ENCODE results near the gene FADS2.

Gene FADS2

DNA sequence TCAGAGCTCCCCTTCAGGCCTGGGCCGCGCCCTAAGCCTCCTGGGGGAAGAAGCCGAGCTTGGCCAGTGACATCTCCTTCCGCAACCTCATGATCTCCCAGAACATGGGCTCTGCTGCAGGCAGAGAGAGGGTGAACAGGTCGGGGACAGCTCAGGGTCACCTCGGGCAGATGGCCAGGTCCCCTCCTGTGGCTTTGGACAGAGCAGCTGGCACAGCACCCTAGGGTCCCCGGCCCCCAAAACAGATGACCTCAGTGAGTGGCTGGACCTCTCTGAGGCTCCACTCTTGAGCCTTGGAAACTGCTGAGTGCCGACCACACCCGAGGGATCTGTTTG, 70.1 kb downstream of the FADS2 start:
- no peak overlapping the region for H3K27ac Mint-ChIP-seq
- H3K4me3 Mint-ChIP-seq, result no peak overlapping the region
- H3K36me3 Mint-ChIP-seq (ENCODE audit: low read depth), result no peaks in the 10 kb centered on the region
- DNase-seq, result peak; percentile 34
- H3K9me3 Mint-ChIP-seq, result no peaks in the 10 kb centered on the region
- no peaks in the 10 kb centered on the region for H3K27me3 Mint-ChIP-seq
- H3K4me1 Mint-ChIP-seq (ENCODE audit: low read depth), result peaks cover 10% of the 10 kb centered on the region

- Mint-ChIP-seq H3K4me3 (no peak overlapping the region), H3K27me3 (peaks cover 4% of the 10 kb centered on the region), H3K4me1 (ENCODE audit: low read depth) (peaks cover 8% of the 10 kb centered on the region), H3K36me3 (ENCODE audit: low read depth) (no peaks in the 10 kb centered on the region), H3K27ac (no peak overlapping the region), H3K9me3 (no peaks in the 10 kb centered on the region)
- peak; percentile 96 for DNase-seq
Measured at GRCh38 chr11:61899146-61899841, 71.2 kb downstream of the FADS2 start.

- DNase-seq, result no peak
- no peak overlapping the region for H3K27ac Mint-ChIP-seq
- no peaks in the 10 kb centered on the region for H3K36me3 Mint-ChIP-seq (ENCODE audit: low read depth)
- H3K4me1 Mint-ChIP-seq (ENCODE audit: low read depth), result peaks cover 8% of the 10 kb centered on the region
- no peaks in the 10 kb centered on the region for H3K9me3 Mint-ChIP-seq
- H3K27me3 Mint-ChIP-seq, result peaks cover 4% of the 10 kb centered on the region
- H3K4me3 Mint-ChIP-seq, result no peak overlapping the region
Measured at GRCh38 chr11:61900251-61900650, 72.2 kb downstream of the FADS2 start.

DNA sequence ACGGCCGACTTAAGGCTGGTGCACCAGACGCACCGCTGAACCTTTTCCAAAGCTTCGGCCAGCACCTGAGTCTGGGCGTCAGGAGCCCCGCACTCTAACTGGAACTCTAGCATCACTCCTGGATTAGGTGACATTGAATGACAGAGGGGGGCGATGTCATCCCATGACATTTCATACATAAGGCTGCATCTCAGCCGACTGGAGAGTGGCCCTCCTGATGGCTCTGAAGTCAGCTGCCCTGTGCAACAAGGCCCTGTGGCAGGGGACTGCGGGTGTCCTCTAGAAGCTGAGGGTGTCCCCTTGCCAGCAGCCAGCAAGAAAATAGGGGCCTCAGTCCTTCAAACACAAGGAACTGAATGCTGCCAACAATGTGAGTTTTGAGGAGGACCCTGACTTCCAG, 73.3 kb downstream of the FADS2 start:
- H3K9me3 Mint-ChIP-seq, result no peaks in the 10 kb centered on the region
- H3K4me3 Mint-ChIP-seq, result no peak overlapping the region
- no peak overlapping the region for H3K27ac Mint-ChIP-seq
- no peaks in the 10 kb centered on the region for H3K36me3 Mint-ChIP-seq (ENCODE audit: low read depth)
- DNase-seq, result no peak
- H3K4me1 Mint-ChIP-seq (ENCODE audit: low read depth), result peaks cover 8% of the 10 kb centered on the region
- peaks cover 4% of the 10 kb centered on the region for H3K27me3 Mint-ChIP-seq

DNA sequence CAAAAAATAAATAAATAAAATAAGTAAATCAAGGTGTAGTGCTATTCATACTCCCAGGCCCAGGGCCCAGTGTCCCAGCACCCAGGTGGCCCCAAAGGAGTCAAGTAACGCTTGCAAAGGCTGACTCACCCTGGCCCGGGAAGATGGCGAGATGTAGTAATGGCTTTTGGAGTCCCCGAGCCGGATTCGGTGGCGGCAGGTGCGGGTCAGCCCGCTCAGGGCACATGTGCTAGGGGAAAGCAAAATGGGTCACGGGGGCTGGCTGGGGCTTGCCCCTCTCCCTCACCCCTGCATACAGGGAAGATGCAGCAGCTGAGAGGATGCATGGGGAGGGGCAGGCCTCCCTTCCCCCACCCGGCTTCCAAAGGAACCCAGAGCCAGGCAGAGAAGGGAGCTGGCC, 74.2 kb downstream of the FADS2 start:
- H3K36me3 Mint-ChIP-seq (ENCODE audit: low read depth), result no peaks in the 10 kb centered on the region
- no peaks in the 10 kb centered on the region for H3K9me3 Mint-ChIP-seq
- H3K27ac Mint-ChIP-seq, result no peak overlapping the region
- DNase-seq, result no peak
- H3K4me1 Mint-ChIP-seq (ENCODE audit: low read depth), result peaks cover 8% of the 10 kb centered on the region
- H3K27me3 Mint-ChIP-seq, result peaks cover 4% of the 10 kb centered on the region
- no peak overlapping the region for H3K4me3 Mint-ChIP-seq

GRCh38 chr11:61903845-61904244, 75.7 kb downstream of the FADS2 start:
- Mint-ChIP-seq H3K27me3 (peaks cover 4% of the 10 kb centered on the region), H3K4me3 (no peak overlapping the region), H3K9me3 (no peaks in the 10 kb centered on the region), H3K36me3 (ENCODE audit: low read depth) (no peaks in the 10 kb centered on the region), H3K4me1 (ENCODE audit: low read depth) (peaks cover 7% of the 10 kb centered on the region), H3K27ac (no peak overlapping the region)
- no peak for DNase-seq

- no peaks in the 10 kb centered on the region for H3K36me3 Mint-ChIP-seq (ENCODE audit: low read depth)
- H3K27me3 Mint-ChIP-seq, result peaks cover 4% of the 10 kb centered on the region
- no peak for DNase-seq
- no peaks in the 10 kb centered on the region for H3K4me1 Mint-ChIP-seq (ENCODE audit: low read depth)
- no peak overlapping the region for H3K27ac Mint-ChIP-seq
- H3K9me3 Mint-ChIP-seq, result no peaks in the 10 kb centered on the region
- H3K4me3 Mint-ChIP-seq, result no peak overlapping the region
Measured at GRCh38 chr11:61904539-61905048, 76.5 kb downstream of the FADS2 start.

DNA sequence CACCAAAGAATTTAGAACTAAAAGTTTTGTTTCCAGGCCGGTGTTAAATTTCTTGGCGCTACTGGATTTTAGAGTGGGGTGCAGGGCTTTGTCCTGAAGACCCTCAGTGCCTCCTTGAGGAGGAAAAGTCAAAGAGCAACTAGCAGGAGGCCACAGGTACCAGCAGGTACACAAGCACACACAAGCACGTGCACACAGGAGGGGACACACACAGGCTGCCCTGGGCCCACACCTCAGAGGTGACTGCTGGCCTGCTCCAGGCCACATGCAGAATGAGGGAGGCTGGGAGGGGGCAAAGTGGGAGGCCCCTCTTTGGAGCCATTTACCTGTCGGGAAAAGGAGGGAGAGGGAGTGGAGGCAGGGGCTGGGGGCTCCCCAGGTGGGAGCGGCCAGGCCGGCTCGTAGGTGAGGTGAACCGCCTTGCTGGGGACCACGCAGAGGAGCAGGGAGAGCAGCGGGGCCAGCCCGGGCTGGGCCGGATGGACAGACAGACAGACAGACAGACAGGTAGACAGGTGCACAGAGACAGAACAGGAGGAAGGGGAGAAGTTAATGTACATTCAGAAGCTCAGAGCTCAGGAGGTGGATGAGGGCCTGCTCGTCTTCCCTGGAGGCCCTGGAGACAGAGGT, 77.1 kb downstream of the FADS2 start:
- DNase-seq, result no peak
- no peaks in the 10 kb centered on the region for H3K9me3 Mint-ChIP-seq
- H3K4me1 Mint-ChIP-seq (ENCODE audit: low read depth), result no peaks in the 10 kb centered on the region
- no peaks in the 10 kb centered on the region for H3K36me3 Mint-ChIP-seq (ENCODE audit: low read depth)
- peaks cover 4% of the 10 kb centered on the region for H3K27me3 Mint-ChIP-seq
- H3K4me3 Mint-ChIP-seq, result no peak overlapping the region
- no peak overlapping the region for H3K27ac Mint-ChIP-seq

DNA sequence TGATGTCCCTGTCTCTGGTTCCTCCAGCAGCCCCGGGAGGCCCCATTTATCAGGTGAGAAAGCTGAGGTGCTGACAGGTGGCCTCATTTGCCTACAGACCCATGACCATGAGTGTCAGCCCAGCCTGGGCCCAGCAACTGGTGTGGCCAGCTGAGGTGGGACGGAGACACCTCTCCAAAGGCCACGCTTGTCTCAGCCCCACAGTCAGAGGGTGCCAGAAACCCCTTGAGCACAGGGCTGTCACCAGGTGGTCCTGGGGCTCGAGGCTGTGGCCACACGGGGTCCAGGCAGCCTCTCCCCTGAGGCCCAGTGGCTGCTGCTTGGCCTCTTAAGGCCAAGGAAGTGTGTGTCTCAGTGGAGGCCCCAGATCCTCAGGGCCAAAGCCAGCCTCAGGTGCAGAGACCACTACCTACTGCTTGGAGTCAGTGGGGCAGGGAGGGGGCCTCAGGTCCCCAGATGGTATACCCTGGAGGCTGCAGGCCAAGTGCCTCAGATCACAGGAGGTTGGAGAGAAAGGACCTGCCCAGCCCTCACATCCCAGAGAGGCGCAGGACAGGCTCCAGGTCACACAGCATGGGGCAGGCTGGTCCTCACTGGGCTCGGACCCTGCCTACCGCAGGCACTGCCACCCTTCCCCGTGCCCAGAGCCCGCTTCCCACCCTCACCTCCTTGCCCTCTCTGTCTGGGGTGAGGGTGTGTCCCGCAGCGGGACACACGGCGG, 77.9 kb downstream of the FADS2 start:
- no peak overlapping the region for H3K4me3 Mint-ChIP-seq
- no peak for DNase-seq
- H3K4me1 Mint-ChIP-seq (ENCODE audit: low read depth), result no peaks in the 10 kb centered on the region
- H3K27ac Mint-ChIP-seq, result no peak overlapping the region
- peaks cover 4% of the 10 kb centered on the region for H3K27me3 Mint-ChIP-seq
- no peaks in the 10 kb centered on the region for H3K9me3 Mint-ChIP-seq
- H3K36me3 Mint-ChIP-seq (ENCODE audit: low read depth), result no peaks in the 10 kb centered on the region

GRCh38 chr11:61906522-61906909, 78.4 kb downstream of the FADS2 start:
- Mint-ChIP-seq H3K4me3 (no peak overlapping the region), H3K27ac (no peak overlapping the region), H3K36me3 (ENCODE audit: low read depth) (no peaks in the 10 kb centered on the region), H3K4me1 (ENCODE audit: low read depth) (no peaks in the 10 kb centered on the region), H3K9me3 (no peaks in the 10 kb centered on the region), H3K27me3 (peaks cover 4% of the 10 kb centered on the region)
- no peak for DNase-seq

DNA sequence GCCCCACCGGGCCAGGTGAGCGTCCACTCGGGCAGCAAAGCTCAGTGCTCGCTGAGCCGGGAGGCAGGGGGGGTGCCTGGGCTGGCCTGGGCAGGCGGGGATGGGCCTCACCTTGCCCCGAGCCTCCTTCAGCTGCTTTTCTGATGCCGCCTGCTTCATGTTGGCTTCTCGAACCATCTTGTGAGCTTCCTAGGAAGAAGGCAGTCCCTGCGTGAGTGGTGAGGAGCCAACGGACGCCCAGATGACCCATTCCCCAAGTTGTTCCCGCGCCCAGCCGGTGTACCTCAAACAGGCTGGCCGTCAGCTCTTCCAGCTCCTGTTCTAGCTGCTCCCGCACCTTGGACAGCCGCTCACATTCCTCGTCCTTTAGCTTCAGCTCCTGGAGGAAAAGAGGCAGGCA, 79.2 kb downstream of the FADS2 start:
- no peaks in the 10 kb centered on the region for H3K4me1 Mint-ChIP-seq (ENCODE audit: low read depth)
- H3K27ac Mint-ChIP-seq, result no peak overlapping the region
- H3K36me3 Mint-ChIP-seq (ENCODE audit: low read depth), result no peaks in the 10 kb centered on the region
- no peak for DNase-seq
- peaks cover 4% of the 10 kb centered on the region for H3K27me3 Mint-ChIP-seq
- no peak overlapping the region for H3K4me3 Mint-ChIP-seq
- H3K9me3 Mint-ChIP-seq, result no peaks in the 10 kb centered on the region

DNA sequence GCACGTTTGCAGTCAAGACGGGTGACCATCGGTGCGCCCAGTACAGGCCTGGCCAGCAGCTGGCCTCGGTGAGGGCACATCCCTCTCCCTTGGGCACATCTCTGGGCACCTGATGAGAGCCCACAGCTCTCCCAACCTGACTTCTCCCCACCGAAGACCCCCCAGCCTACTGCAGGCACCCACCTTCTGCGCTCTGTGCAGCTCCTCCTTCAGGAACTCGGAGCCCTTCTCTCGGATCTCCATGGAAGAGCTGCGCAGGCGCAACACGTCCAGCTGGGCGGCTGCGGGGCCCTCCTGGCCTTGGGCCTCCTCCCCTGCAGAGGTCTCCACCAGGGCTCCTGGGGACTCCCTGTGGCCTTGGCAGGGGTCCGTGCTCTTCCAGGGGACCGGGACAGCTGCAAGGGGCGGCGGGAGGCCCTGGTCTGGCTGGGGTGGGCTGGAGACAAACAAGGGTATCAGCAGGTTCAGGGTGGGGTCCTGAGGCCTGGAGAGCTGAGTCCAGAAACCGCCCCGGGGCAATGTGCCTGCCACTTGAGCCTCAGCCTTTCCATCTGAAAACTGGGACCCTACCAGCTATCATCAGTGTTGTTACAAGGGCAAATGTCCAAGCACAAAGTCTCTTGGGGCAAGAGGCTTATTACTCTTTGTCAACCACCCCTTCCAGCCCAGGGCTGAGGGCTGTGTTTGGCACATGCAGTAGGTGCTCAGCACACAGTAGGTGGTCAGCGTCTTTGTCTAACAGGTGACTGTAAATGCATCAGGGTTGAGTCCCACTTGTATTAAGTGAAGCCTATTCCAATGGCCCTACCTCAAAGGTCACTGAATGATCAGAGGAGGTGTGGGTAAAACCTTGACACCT, 80.0 kb downstream of the FADS2 start:
- Mint-ChIP-seq H3K36me3 (ENCODE audit: low read depth) (no peaks in the 10 kb centered on the region), H3K27me3 (peaks cover 6% of the 10 kb centered on the region), H3K4me1 (ENCODE audit: low read depth) (no peaks in the 10 kb centered on the region), H3K27ac (no peak overlapping the region), H3K9me3 (no peaks in the 10 kb centered on the region), H3K4me3 (no peak overlapping the region)
- no peak for DNase-seq

- Mint-ChIP-seq H3K4me3 (no peak overlapping the region), H3K9me3 (no peaks in the 10 kb centered on the region), H3K36me3 (ENCODE audit: low read depth) (no peaks in the 10 kb centered on the region), H3K4me1 (ENCODE audit: low read depth) (no peaks in the 10 kb centered on the region), H3K27me3 (peaks cover 9% of the 10 kb centered on the region), H3K27ac (no peak overlapping the region)
- DNase-seq, result no peak
Measured at GRCh38 chr11:61908730-61909316, 80.7 kb downstream of the FADS2 start.
